Left lung (tissue), 10 donors: Measurements from ENCODE around the gene ALDH4A1. TPM values are rescaled to one million over a fixed set of nuclear protein-coding genes. Genes with fewer than 3 reads are reported as not detected.

Experiments
- ATAC-seq: fragments of 200-7000 bp; cut with Tn5 transposase; one replicate; pipeline ENCODE4 v1.9.1; 2020; ENCODE audit warnings: moderate library complexity
- DNase-seq, 4 donors: peaks; one replicate each; pipeline ENCODE4 v3.0.0-alpha.2; 2013 to 2020
- H3K27ac ChIP-seq, 2 donors: fragments of 200-600 bp; sonication (generic) in 1 of 2; one replicate each; pipeline versions ENCODE4 v1.5.0 to v1.8.0; 2020 to 2021
- H3K27me3 ChIP-seq, 2 donors: fragments of 200-600 bp; sonication (generic) in 1 of 2; one replicate each; pipeline versions ENCODE4 v1.5.0 to v1.8.0; 2020 to 2021
- H3K36me3 ChIP-seq, 2 donors: fragments of 200-600 bp; sonication (generic) in 1 of 2; one replicate each; pipeline versions ENCODE4 v1.5.0 to v1.8.0; 2020 to 2021
- H3K4me1 ChIP-seq, 2 donors: fragments of 200-600 bp; one replicate each; pipeline ENCODE4 v1.8.0; 2021
- H3K4me3 ChIP-seq, 2 donors: fragments of 200-600 bp; sonication (generic) in 1 of 2; one replicate each; pipeline versions ENCODE4 v1.5.0 to v1.8.0; 2020 to 2021; ENCODE audit warnings: mild to moderate bottlenecking in 1 of 2
- H3K9me3 ChIP-seq, 2 donors: fragments of 200-600 bp; sonication (generic) in 1 of 2; one replicate each; pipeline versions ENCODE4 v1.5.0 to v1.8.0; 2020 to 2021
- CTCF ChIP-seq, 2 donors: fragments of 200-600 bp; sonication (generic) in 1 of 2; IDR thresholded peaks; one replicate each; pipeline versions ENCODE4 v1.5.0 to v1.8.0; 2021; ENCODE audit warnings: antibody characterized with exemption in 2 of 2
- intact Hi-C, 2 donors: fragments of 100-400 bp; cut with DNase I; formaldehyde crosslinking; loops; one replicate each; pipeline versions ENCODE4 v1.11.2 to v1.14.2; 2022
- polyA plus RNA-seq, 6 donors: library from polyadenylated mRNA; unstranded; fragments of 120-200 nt; gene quantifications; one replicate each; pipeline ENCODE4 v1.2.1, GENCODE V29; 2013; ENCODE audit not compliant: insufficient read length in 6 of 6
- total RNA-seq, 2 donors: library from RNA; stranded (reverse); fragmentation: NEBNext Ultra II Directional; extraction: Animal tissue kit (Norgen Biotek cat#: 25700); gene quantifications; one replicate each; pipeline ENCODE4 v1.2.1, GENCODE V29; 2021
- donor health status: DM: no; HTN: yes; CAD: no.
- donor health status: DM: no; HTN: no; CAD: no.

ALDH4A1 gene
- total and polyA plus RNA-seq, 8 donors = 11.3 to 21.1 (median 19.4) TPM

GRCh38 chr1:18865176-18865575 lies 37.2 kb downstream of the ALDH4A1 start:
- no peaks in the 10 kb centered on the region for H3K36me3 ChIP-seq

GRCh38 chr1:18861590-18861989 lies 40.8 kb downstream of the ALDH4A1 start:
- no peak overlapping the region for H3K27ac ChIP-seq
- no peak for ATAC-seq
- H3K27me3 ChIP-seq = peaks cover 0 to 13% of the 10 kb centered on the region in 2 donors
- DNase-seq = no peak
- H3K9me3 ChIP-seq = no peaks in the 10 kb centered on the region
- no peak for TF ChIP-seq CTCF (IDR thresholded peaks at IDR 0.05)
- no peaks in the 10 kb centered on the region for H3K36me3 ChIP-seq
- H3K4me3 ChIP-seq = no peak overlapping the region
- intact Hi-C loops = no loop called here
- no peaks in the 10 kb centered on the region for H3K4me1 ChIP-seq

More at GRCh38 chr1:18865176-18865575, 37.2 kb downstream of the ALDH4A1 start:
- no peak for ATAC-seq
- peaks cover 0 to 2% of the 10 kb centered on the region in 2 donors for H3K4me1 ChIP-seq
- no peaks in the 10 kb centered on the region for H3K9me3 ChIP-seq
- no peak overlapping the region for H3K27ac ChIP-seq
- H3K27me3 ChIP-seq = peaks cover 0 to 17% of the 10 kb centered on the region in 2 donors
- no peak overlapping the region for H3K4me3 ChIP-seq
- TF ChIP-seq CTCF (IDR thresholded peaks at IDR 0.05) = no peak
- DNase-seq = no peak
- intact Hi-C loops = no loop called here

GRCh38 chr1:18861082-18861481 lies 41.3 kb downstream of the ALDH4A1 start:
- no peak for TF ChIP-seq CTCF (IDR thresholded peaks at IDR 0.05)
- no peak for DNase-seq
- Histone ChIP-seq H3K27me3 (peaks cover 0 to 13% of the 10 kb centered on the region in 2 donors), H3K4me3 (no peak overlapping the region), H3K27ac (no peak overlapping the region), H3K9me3 (no peaks in the 10 kb centered on the region), H3K4me1 (no peaks in the 10 kb centered on the region), H3K36me3 (no peaks in the 10 kb centered on the region)
- intact Hi-C loops = no loop called here
- peak; percentile 60 for ATAC-seq

GRCh38 chr1:18859560-18859959 lies 42.8 kb downstream of the ALDH4A1 start, which contains the start of gene TAS1R2:
TSS of gene TAS1R2 (minus strand) at chr1:18859660. CDS start at chr1:18859660, 0 bp downstream.
- DNase-seq (no peak), ATAC-seq (no peak)
- Histone ChIP-seq H3K27me3 (peaks cover 0 to 4% of the 10 kb centered on the region in 2 donors), H3K36me3 (no peaks in the 10 kb centered on the region), H3K4me3 (no peak within 1 kb of the TSS), H3K9me3 (no peaks in the 10 kb centered on the region), H3K27ac (no peak within 1 kb of the TSS), H3K4me1 (no peaks in the 10 kb centered on the region)
- intact Hi-C loops = no loop called here
- no peak for TF ChIP-seq CTCF (IDR thresholded peaks at IDR 0.05)

- Histone ChIP-seq H3K27me3 (peaks cover 0 to 11% of the 10 kb centered on the region in 2 donors), H3K4me1 (no peaks in the 10 kb centered on the region), H3K27ac (no peak overlapping the region), H3K36me3 (no peaks in the 10 kb centered on the region), H3K4me3 (no peak overlapping the region), H3K9me3 (no peaks in the 10 kb centered on the region)
- DNase-seq = no peak
- intact Hi-C loops = no loop called here
- no peak for ATAC-seq
- TF ChIP-seq CTCF (IDR thresholded peaks at IDR 0.05) = no peak
Observed at GRCh38 chr1:18858070-18858688, 44.2 kb downstream of the ALDH4A1 start.
